Lower leg skin (tissue), 3 donors: ENCODE measurements around the gene JPT2.

Source experiments
- CTCF ChIP-seq, 3 donors: fragments of 450-650 bp; IDR thresholded peaks; one replicate each; pipeline ENCODE4 v1.5.1; 2016; ENCODE audit warnings: antibody characterized with exemption in 3 of 3, mild to moderate bottlenecking in 3 of 3, moderate library complexity in 2 of 3
- POLR2A ChIP-seq, 2 donors: fragments of 450-650 bp; IDR thresholded peaks; one replicate each; pipeline ENCODE4 v1.6.1; 2016 to 2017; ENCODE audit warnings: antibody characterized with exemption in 2 of 2, mild to moderate bottlenecking in 1 of 2, moderate library complexity in 1 of 2

- TF ChIP-seq CTCF (IDR thresholded peaks at IDR 0.05), result no peak
- no peak for TF ChIP-seq POLR2A (IDR thresholded peaks at IDR 0.05)
Measured at GRCh38 chr16:1657841-1658240, 20.2 kb upstream of the JPT2 start.
